Umbilical cord (tissue), 2 donors: ENCODE measurements around the gene SLC35A3. TPM values are rescaled to one million over a fixed set of nuclear protein-coding genes. Genes with fewer than 3 reads are reported as not detected.
A peak's percentile ranks its signal among the peaks of the same experiment; 100 is the strongest.
"Not testable (repeated sequence)": the region's sequence is repeated elsewhere in the genome, so short reads cannot be mapped to it uniquely, and the experiment has no call there.

Experiments used
- DNase-seq: peaks from one replicate; pipeline ENCODE4 v3.0.0-alpha.2; 2015; ENCODE audit warnings: low spot score
- total RNA-seq: library from RNA; depleted of rRNA; stranded (reverse); fragments of >200 nt; gene quantifications from one replicate; pipeline ENCODE4 v1.2.3, GENCODE V29; 2014; ENCODE audit warnings: low replicate concordance; ENCODE audit not compliant: insufficient read depth

SLC35A3 gene
- total RNA-seq, 1 donor from 2014 or later: 39.2 TPM

DNA sequence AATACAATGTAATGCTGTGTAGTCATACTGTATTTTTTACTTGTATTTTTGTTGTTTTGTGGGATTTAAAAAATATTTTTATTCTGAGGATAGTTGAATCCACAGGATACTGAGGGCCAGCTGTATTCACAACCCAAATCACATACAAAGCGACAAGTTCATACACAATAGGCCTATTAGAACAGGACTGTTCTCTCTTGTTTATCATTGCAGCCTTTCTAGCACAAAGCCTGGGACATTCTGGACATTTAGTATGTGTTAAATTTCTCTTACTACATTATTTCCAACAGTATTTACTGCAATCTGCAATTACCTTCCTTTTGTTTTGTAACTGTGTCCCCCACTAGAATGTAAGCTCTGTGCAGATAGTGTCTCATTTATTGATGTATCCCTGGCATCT lies 65.4 kb downstream of the SLC35A3 start:
- no peak for DNase-seq

DNA sequence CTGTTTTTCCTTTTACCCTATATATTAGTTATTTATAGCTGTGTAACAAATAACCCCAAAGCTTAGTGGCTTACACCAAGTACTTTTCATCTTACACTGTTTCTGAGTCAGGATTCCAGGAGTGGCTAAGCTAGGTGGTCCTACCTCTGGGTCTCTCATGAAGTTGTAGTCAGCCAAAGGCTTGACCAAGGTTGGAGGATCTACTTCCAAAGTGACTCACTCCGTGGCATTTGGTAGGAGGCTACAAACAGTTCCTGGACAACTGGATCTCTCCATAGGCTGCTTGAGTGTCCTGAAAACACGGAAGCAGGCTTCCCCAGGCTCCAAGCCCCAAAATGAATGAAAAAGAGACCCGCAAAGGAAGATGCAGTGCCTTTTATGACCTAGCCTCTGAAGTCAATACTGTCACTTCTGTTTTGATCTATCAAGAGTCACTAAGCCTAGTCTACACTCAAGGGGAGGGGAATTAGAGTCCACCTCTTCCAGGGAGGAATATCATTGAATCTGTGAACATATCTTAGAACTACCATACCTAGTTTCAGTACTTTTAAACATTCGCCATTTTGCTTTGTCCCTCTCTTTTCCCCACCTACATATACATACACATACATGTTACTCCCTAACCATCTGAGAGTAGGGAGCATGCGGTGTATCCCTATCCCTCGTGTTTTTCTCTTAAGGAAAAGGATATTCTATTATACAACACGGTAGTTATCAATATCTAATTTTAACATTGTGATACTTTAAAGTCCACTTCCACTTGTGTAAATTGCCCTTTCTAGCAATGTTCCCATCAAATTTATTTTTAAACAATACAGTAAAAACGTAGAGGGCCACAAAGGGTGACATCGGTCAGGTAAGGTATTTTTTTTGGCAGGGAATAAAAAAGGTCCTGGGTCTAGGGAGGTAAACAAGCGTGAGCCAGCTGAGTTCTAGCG lies 67.2 kb downstream of the SLC35A3 start:
- DNase-seq: peak; percentile 12

DNA sequence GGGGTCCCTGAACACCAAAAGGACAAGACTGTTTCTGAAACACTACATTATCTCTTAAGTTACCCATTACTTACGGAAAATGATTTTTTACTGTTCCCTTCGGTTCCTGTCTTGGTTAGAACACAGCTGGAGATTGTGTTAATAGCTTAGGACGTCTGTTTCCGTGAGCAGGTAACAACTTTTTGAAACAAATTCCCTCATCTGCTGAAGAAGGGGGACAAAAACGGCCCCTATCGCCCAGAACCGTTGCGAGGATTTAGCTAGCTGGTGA lies 67.8 kb downstream of the SLC35A3 start:
- no peak for DNase-seq

DNA sequence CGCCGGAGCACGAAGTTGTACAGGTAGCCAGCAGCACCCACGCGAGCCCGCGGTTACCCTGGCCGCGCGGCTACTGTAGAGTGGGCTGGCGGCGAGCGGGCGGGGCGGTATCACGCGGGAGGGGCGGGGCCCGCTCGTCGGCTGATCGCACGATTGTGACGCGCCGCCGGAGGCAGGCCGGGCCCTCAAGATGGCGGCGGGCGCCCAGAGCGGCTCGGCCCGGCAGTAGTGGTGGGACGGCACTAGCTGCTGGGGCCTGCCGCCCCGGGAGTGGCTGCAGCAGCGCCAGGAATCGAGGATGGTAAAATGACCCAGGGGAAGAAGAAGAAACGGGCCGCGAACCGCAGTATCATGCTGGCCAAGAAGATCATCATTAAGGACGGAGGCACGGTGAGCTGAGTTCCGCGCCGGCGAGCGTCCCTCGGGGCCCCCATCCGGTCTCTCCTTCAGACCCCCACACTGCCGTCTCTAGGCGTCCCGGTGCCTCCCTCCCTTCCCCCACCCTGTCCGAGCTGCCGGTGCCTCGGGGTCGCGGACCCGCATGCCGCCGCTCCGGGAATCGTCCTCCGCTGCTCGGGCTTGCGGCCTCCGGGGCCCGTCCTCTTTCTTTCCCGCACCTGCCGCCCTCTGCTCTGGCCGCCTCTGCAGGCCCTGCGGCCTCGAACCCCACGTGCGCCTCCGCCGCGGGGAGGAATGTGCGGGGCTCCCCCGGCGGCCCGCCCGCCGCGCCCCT lies 68.3 kb downstream of the SLC35A3 start:
- peak; percentile 91 for DNase-seq

DNA sequence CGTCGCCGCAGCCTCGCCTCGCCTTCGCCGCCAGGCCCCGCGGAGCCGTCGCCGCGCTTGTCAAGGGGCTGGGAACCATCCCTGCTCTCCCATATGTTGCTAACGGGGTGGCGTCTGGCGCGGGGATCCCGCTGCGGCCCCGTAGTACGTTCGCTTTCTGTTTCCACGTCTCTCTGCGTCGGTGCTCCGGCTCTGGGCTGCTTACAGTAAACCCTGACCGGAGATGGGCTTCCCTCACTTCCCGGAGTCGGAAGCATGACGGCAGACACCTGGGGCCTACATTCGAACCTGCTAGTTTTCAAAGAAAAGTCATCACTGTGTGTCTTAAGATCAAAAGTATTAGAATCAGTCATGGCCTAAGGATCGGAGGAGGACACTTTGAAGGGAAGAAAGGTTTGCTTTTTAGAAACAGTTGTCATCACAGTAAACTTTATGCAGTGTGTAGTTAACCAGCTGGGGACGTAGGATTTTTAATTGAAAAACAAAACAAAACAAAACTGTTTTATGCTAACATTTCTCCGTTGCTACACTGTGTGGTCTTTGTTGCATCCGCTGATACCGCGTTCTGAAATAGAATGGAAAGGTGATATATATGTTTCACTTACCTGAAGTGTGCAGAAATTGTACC lies 69.0 kb downstream of the SLC35A3 start:
- peak; percentile 78 for DNase-seq

DNA sequence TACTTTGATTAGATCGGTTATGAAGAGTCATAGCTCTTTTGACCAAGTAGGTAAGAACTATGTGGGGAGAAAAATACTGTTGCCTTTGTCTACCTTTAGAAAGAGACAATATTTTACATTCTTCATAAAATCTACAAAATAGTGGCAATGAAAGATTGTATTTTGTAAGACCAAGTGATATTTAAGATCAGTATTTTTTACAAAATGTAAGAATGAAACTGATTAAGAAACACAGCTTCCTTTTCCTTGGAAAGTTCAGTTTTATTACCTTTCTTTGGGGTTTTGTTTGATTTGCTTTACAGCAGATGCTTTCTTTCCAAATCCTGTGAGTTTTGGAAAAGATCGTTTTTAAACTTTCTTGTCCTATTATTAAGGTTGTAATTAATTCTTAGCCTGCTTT lies 69.8 kb downstream of the SLC35A3 start:
- DNase-seq: no peak

DNA sequence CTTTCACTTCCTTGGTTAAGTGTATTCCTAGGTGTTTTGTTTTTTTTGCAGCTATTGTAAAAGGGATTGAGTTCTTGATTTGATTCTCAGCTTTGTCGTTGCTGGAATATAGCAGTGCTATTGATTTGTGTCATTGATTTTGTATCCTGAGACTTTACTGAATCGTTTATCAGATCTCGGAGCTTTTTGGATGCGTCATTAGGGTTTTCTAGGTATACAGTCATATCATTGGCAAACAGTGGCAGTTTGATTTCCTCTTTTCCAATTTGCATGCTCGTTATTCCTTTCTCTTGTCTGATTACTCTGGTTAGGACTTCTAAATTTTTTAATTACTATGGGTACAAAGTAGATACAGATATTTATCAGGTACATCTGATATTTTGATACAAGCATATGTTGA lies 75.4 kb downstream of the SLC35A3 start:
- DNase-seq: no peak

DNA sequence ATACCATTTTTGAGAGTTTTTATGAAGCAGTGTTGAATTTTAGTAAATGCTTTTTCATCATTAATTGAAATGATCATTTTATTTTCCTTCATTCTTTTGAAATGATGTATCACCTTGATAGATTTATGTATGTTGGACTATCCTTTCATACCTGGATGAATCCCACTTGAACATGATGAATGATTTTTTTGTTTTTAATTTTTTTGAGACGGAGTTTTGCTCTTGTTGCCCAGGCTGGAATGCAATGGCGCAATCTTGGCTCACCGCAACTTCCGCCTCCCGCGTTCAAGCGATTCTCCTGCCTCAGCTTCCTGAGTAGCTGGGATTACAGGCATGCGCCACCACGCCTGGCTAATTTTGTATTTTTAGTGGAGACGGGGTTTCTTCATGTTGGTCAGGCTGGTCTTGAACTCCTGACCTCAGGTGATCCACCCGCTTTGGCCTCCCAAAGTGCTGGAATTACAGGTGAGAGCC lies 77.5 kb downstream of the SLC35A3 start:
- not testable (repeated sequence) for DNase-seq

DNA sequence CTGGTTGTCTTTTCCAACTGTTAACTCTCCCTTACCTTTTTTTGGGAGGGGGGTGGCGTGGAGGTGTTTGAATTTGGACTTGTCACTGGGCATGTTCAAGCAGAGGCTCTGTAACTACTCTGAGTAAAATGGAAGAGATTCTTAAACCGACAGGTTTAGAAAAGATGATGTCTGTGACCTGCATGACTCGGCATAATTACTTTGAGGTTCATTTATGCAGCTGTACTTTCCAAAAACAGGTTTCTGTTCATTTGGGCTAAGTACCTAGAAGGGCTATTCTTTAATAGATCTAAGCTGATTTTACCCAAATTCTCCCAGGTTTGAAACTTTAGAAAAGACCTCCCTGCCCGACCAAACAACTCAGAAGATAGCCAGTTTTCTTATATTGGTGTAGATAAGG lies 80.3 kb downstream of the SLC35A3 start:
- DNase-seq: no peak

DNA sequence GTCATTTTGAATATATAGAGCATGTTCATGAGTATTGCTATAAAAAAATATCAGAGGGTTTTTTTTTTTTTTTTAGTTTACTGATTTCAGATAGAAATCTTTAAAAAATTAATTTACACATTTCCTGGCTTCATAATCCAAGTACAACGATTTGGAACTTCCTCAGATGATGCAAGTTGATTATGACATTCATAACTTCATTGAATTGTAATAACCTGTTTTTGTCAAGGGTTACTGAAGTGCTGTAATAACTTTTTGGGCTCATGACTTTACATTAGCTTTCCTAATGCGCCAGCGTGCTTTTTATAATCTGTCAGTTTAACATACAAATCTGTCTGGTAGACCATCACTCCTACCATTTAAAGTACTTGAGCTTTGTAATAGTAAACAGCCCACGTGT lies 81.6 kb downstream of the SLC35A3 start:
- DNase-seq: no peak

DNA sequence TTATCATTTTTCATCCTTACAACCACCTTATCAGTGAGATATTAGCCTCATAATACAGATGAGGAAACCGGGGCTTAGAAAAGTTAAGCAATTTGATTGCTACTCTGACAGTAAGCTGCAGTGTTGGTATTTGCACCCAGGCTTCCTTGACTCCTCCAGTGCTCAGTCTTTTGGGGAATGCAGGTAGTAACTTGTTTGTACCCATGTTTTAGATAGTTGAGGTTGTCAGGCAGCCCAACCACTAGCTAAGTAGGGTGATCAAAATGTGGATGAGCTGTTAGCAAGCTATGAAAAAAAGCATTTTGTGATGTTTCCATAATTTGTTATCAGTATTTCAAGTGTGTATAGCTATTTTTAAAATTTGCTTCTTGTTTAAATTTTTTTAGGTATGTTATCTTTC lies 82.1 kb downstream of the SLC35A3 start:
- no peak for DNase-seq

DNA sequence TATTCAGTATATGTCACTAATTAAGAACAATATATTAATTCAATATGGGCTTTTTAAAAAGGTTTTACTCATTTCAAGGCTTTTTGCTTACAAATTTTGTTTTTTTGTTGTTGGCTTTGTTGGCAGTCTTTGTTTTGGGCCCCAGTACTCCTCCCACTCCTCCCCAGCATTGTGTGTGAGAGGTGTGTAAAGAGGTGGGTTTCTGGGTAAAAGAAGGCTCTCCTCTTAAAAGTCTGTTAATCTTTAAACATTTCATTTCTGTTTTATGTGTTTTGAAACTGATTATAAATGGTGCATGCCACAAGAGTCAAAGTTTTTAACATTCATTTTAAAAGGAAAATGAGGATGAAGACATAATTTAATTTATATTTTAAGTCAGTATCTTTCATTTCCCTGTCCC lies 83.3 kb downstream of the SLC35A3 start:
- DNase-seq: no peak

DNA sequence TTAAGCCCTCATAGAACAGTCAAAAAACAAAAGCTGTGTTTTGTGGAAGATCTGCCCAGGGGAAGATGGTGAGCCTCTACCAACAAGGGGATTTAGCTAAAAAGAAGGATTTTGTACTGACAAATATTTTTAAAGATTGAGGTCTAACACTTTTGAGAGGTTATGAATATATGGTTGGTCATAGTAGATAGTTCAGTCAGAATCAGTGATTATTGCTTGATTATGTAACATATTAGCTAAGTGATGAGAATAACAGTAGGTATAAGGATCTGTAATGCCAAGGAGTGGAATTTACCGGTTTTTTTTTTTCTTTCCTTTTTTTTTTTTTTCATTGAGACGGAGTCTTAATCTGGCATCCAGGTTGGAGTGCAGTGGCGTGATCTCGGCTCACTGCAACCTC lies 83.9 kb downstream of the SLC35A3 start:
- no peak for DNase-seq

DNA sequence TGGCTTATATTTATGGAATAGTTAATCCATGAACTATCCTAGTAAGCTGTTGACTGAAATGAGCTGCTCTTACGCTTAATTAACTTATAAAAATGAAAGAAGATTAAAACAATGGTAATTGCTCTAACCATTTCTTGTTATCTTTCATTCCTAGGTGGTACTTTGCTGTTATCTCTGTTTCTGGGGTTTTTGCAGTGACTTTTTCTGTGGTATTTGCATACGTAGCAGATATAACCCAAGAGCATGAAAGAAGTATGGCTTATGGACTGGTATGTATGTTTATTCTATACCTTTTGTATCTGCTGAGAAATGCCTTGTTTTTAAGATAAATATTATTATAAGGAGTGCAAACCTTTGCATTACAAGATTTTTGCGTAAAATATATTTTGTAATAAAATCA lies 91.9 kb downstream of the SLC35A3 start:
- DNase-seq: no peak

DNA sequence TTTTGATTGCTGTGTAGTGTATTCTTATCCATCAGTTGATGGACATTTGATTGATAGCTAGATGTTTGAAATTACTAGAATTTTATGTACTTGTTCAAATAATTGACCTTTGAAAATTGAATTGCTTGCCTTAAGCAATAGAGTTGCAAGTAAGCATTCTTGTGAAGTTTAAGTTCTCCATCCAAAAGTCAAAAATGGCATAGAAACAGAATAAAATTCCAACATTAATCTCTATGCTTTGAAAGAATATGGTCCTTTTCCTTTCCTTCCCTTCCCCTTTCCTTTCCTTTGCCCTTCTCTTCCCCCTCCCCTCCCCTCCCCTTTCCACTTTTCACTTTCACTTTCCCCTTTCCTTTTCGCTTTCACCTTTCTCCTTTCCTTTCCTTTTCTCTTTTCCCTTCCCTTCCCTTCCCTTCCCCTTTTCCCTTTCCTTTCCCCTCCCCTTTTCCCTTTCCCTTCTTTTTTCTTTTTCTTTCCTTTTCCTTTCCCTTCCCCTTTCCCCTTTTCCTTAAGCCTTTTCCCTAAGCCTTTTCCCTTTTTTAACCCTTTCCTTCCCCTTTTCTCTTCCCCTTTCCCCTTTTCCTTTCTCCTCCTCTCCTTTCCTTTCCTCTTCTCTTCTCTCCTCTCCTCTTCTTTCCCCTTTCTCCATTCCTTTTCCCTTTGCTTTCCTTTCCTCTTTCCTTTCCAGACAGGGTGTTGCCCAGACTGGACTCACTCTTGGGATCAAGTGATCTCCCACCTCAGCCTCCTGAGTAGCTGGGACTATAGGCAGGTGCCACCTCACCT lies 95.6 kb downstream of the SLC35A3 start:
- no peak for DNase-seq

DNA sequence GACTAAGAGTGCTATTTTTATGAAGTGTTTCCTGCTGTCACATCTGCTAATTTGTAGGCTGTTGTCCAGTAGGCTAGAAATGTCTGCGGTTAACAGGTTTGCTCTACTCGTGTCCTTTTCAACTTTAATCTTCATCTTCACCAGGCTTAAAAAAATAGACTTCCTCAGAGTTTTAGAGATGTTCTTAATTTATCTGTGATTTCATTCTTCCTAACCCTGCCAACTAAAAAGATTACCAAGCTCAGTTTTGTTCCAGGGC lies 96.1 kb downstream of the SLC35A3 start:
- no peak for DNase-seq

DNA sequence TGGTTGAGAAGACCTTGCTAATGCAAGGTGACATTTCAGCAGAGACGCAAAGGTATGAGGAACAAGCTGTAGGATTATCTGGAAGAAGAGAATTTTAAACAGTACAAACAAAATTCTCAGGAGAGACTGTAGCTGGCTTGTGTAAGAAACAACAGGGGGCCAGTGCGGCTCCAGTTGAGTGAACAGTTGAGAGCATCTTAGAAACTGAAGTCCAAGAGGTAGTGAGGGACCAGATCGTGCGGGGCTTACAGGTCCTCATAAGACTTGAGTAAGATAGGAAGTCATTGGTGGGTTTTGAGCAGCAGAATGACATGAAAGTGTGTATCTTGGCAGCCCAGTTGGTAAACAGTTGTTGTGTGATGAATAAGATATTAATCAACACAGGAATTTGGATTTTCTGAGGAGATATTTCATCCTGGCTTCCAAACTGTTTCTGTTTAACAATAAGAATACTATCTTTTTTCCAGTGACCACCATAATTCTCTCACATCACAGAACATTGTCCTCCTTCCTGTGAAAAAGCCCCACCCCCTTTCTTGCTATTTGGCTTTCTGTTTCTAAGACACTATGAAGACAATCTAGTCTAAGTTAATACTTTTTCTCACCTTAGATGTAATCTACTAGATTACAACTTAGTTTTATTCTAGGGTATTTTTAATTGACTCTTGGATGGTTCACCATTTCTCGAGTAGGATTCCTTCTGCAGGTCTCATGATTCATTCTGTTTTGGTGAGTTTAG lies 100.6 kb downstream of the SLC35A3 start:
- DNase-seq: no peak

DNA sequence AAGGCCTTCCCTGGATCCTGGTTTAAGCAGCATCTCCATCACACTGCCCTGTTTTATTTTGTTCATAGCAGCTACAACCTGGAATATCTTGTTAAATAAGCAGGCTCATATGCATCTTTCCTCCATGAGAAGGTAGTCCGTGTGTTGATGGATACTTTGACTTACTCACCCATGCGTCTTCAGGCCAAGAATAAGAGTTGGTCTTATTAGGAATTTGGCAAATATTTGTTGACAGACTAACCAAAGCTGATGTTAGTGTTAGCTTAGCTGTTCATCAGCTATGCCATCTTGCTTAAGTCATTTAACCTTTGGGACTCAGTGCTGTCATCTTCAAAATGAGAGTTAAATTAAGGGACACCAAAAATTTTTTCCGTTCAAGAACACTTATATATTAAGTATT lies 103.7 kb downstream of the SLC35A3 start:
- DNase-seq: no peak

DNA sequence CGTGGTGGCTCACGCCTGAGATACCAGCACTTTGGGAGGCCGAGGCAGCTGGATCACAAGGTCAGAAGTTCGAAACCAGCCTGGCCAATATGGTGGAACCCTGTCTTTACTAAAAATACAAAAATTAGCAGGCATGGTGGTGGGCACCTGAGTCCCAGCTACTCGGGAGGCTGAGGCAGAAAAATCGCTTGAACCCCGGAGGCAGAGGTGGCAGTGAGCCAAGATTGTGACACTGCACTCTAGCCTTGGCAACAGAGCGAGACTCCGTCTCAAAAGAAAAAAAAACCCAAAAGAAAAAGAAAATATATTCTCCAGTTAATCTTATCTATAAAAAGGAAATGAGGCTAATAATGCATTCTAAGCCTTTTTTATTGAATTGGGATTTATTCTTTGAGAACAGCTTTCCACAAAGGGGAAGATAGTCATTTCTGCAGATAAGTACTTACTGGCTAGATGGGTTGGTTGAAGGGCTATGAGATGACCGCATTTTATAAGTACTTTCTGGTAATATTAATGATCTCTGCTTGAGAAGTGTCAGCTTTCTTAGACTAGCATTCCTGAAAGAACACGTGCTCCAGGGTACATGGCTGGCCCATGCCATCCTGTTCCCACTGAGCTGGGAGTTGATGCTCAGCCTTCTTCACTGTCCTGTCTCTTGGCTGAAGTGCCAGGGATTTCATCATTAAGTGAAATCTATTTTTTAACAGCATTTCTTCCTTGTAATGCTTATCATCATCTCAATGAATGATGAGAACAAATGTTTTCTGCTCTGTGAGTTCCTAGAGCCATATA lies 105.0 kb downstream of the SLC35A3 start:
- no peak for DNase-seq

DNA sequence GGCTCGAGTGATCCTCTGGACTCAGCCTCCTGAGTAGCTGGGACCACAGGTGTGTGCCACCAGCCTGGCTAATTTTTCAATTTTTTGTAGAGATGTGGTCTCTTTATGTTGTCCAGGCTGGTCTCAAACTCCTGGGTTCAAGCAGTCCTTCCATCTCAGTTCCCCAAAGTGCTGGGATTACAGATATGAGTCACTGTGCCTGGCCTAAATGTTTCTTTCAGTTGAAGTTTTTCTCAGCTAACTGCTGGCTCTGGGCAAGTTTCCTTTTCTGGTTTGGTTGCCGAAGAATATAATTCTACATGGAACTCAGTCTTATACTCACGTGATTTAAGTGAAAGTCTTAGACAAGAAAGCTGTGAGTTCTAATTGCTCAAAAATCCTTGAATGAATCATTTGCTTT lies 106.0 kb downstream of the SLC35A3 start:
- DNase-seq: no peak

DNA sequence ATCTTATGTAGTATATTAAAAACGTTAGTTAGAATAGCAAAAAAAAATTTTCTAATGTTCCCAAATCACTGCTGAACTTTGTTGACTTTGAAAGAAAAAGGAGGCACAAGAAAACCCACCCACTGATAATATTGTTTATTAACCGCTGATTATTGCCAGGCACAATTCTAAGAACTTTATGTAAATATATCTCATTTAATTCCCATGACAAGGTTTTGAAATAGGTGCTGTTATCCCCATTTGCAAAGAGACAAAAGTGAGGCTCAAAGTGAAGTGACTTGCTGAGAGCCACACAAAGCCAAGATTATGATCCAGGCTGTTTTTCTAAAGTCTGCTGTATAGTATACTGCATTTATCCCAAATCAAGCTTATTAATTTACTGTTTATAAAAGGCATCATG lies 106.5 kb downstream of the SLC35A3 start:
- no peak for DNase-seq
